SK-N-SH treated with all-trans-retinoic acid at 6 μM for 48 hours (cell line): ENCODE data around the gene DDAH1.

ENCODE experiments used
- CREB5 ChIP-seq: fragments of 250-450 bp; sonication (Bioruptor Pico); IDR thresholded peaks from 2 replicates; pipeline ENCODE4 v1.5.1; 2020; ENCODE audit warnings: low read depth, mild to moderate bottlenecking, moderate library complexity
- PATZ1 ChIP-seq: fragments of 250-450 bp; sonication (Bioruptor Pico); IDR thresholded peaks from 2 replicates; pipeline ENCODE4 v1.8.0; 2020; ENCODE audit warnings: mild to moderate bottlenecking, moderate library complexity, borderline replicate concordance
- PPARA ChIP-seq: fragments of 250-450 bp; sonication (Bioruptor Pico); IDR thresholded peaks from 2 replicates; pipeline ENCODE4 v1.5.0; 2020; ENCODE audit warnings: mild to moderate bottlenecking, borderline replicate concordance
- RARB ChIP-seq: fragments of 250-450 bp; sonication (Bioruptor Pico); IDR thresholded peaks from 2 replicates; pipeline ENCODE4 v1.8.0; 2021; ENCODE audit warnings: mild to moderate bottlenecking, moderate library complexity
- TOX ChIP-seq: fragments of 250-450 bp; sonication (Bioruptor Pico); IDR thresholded peaks from 2 replicates; pipeline ENCODE4 v1.8.0; 2021; ENCODE audit warnings: mild to moderate bottlenecking, moderate library complexity, borderline replicate concordance
- ZFP3 ChIP-seq: fragments of 250-450 bp; sonication (Bioruptor Pico); IDR thresholded peaks from 2 replicates; pipeline ENCODE4 v1.5.0; 2020; ENCODE audit warnings: mild to moderate bottlenecking, moderate library complexity
- ZNF70 ChIP-seq: fragments of 450-650 bp; formaldehyde crosslinking; IDR thresholded peaks from 2 replicates; pipeline ENCODE4 v1.5.0; 2020; ENCODE audit warnings: mild to moderate bottlenecking, moderate library complexity
- TF ChIP-seq, protein P1 (sequence below): fragments of 250-450 bp; sonication (Bioruptor Pico); IDR thresholded peaks from 2 replicates; pipeline ENCODE4 v1.5.0; 2020; ENCODE audit warnings: mild to moderate bottlenecking, moderate library complexity
- TF ChIP-seq, protein P2 (sequence below): fragments of 250-450 bp; sonication (Bioruptor Pico); IDR thresholded peaks from 2 replicates; pipeline ENCODE4 v1.5.1; 2021; ENCODE audit warnings: mild to moderate bottlenecking, moderate library complexity

- TF ChIP-seq CREB5 (CRISPR knock-in tag): no peak
- TF ChIP-seq TOX: no peak
- no peak for TF ChIP-seq ZFP3 (CRISPR knock-in tag)
- TF ChIP-seq PATZ1 (CRISPR knock-in tag): no peak
- TF ChIP-seq PPARA (CRISPR knock-in tag): no peak
- TF ChIP-seq, protein P1, sequence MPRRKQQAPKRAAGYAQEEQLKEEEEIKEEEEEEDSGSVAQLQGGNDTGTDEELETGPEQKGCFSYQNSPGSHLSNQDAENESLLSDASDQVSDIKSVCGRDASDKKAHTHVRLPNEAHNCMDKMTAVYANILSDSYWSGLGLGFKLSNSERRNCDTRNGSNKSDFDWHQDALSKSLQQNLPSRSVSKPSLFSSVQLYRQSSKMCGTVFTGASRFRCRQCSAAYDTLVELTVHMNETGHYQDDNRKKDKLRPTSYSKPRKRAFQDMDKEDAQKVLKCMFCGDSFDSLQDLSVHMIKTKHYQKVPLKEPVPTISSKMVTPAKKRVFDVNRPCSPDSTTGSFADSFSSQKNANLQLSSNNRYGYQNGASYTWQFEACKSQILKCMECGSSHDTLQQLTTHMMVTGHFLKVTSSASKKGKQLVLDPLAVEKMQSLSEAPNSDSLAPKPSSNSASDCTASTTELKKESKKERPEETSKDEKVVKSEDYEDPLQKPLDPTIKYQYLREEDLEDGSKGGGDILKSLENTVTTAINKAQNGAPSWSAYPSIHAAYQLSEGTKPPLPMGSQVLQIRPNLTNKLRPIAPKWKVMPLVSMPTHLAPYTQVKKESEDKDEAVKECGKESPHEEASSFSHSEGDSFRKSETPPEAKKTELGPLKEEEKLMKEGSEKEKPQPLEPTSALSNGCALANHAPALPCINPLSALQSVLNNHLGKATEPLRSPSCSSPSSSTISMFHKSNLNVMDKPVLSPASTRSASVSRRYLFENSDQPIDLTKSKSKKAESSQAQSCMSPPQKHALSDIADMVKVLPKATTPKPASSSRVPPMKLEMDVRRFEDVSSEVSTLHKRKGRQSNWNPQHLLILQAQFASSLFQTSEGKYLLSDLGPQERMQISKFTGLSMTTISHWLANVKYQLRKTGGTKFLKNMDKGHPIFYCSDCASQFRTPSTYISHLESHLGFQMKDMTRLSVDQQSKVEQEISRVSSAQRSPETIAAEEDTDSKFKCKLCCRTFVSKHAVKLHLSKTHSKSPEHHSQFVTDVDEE: no peak
- TF ChIP-seq RARB (CRISPR knock-in tag): no peak
- no peak for TF ChIP-seq ZNF70 (CRISPR knock-in tag)
- TF ChIP-seq, protein P2, sequence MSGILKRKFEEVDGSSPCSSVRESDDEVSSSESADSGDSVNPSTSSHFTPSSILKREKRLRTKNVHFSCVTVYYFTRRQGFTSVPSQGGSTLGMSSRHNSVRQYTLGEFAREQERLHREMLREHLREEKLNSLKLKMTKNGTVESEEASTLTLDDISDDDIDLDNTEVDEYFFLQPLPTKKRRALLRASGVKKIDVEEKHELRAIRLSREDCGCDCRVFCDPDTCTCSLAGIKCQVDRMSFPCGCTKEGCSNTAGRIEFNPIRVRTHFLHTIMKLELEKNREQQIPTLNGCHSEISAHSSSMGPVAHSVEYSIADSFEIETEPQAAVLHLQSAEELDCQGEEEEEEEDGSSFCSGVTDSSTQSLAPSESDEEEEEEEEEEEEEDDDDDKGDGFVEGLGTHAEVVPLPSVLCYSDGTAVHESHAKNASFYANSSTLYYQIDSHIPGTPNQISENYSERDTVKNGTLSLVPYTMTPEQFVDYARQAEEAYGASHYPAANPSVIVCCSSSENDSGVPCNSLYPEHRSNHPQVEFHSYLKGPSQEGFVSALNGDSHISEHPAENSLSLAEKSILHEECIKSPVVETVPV: no peak
These were observed 130.0 kb downstream of the DDAH1 start for GRCh38 chr1:85334962-85335361.
